Small intestine (tissue), 7 donors: ENCODE data around the gene IGFLR1. TPM values are rescaled to one million over a fixed set of nuclear protein-coding genes. Genes with fewer than 3 reads are reported as not detected.
"Not testable (repeated sequence)": the region's sequence is repeated elsewhere in the genome, so short reads cannot be mapped to it uniquely, and the experiment has no call there.

Experiments used
- DNase-seq, 2 donors: peaks; one replicate each; pipeline versions ENCODE4 v3.0.0 to v3.0.0-alpha.2; 2013
- FAIRE-seq: peaks from 2 replicates; lab custom pipeline; 2012; peaks lifted over from hg19 to GRCh38; lab: Jason Lieb, UNC
- H3K27ac ChIP-seq, 3 donors: one replicate each; pipeline ENCODE4 v1.5.1; 2013; ENCODE audit warnings: low read length in 2 of 3, mild to moderate bottlenecking in 2 of 3, control low read depth in 1 of 3, inconsistent platforms in 1 of 3, low read depth in 1 of 3, moderate library complexity in 1 of 3
- H3K27me3 ChIP-seq, 3 donors: one replicate each; pipeline ENCODE4 v1.6.1; 2013; ENCODE audit warnings: low read length in 3 of 3, inconsistent platforms in 1 of 3; ENCODE audit not compliant: control insufficient read depth in 3 of 3, insufficient read depth in 3 of 3
- H3K36me3 ChIP-seq, 3 donors: one replicate each; pipeline ENCODE4 v1.6.1; 2013; ENCODE audit warnings: low read length in 3 of 3, inconsistent platforms in 1 of 3, low read depth in 1 of 3, mild to moderate bottlenecking in 1 of 3, moderate library complexity in 1 of 3; ENCODE audit not compliant: control insufficient read depth in 3 of 3, insufficient read depth in 2 of 3
- H3K4me1 ChIP-seq, 3 donors: one replicate each; pipeline ENCODE4 v1.6.1; 2013; ENCODE audit warnings: low read length in 2 of 3, inconsistent platforms in 1 of 3, low read depth in 1 of 3, mild to moderate bottlenecking in 1 of 3, moderate library complexity in 1 of 3; ENCODE audit not compliant: control insufficient read depth in 3 of 3, insufficient read depth in 2 of 3
- H3K4me3 ChIP-seq, 3 donors: one replicate each; pipeline ENCODE4 v1.5.1; 2013; ENCODE audit warnings: low read length in 3 of 3, control low read depth in 1 of 3, inconsistent platforms in 1 of 3, low read depth in 1 of 3, mild to moderate bottlenecking in 1 of 3, moderate library complexity in 1 of 3
- H3K9me3 ChIP-seq, 2 donors: one replicate each; pipeline ENCODE4 v1.6.1; 2013; ENCODE audit warnings: low read depth in 1 of 2, low read length in 1 of 2; ENCODE audit not compliant: control insufficient read depth in 2 of 2, insufficient read depth in 1 of 2
- WGBS, 3 donors: extraction: QIAGEN DNeasy Blood & Tissue Kit; methylation state at CpG; one replicate each; pipeline ENCODE4 v1.1.7; 2013; 5-methylcytosine and 5-hydroxymethylcytosine counted together
- polyA plus RNA-seq, 4 donors: library from polyadenylated mRNA; stranded (reverse) in 3 of 4; unstranded in 1 of 4; fragments of 200-250 nt in 3 of 4; fragments of 120-200 nt in 1 of 4; gene quantifications; one replicate each; pipeline versions ENCODE4 v1.2.1 to v1.2.3, GENCODE V29; 2013
- donor health status: healthy with polysubstance abuse.
- donor health status: control.
- donor health status: control.
- donor health status: Bipolar disorder and iron deficiency.
- donor health status: healthy.

The IGFLR1 gene
- polyA plus RNA-seq, 4 donors = 4.3 to 17.8 (median 12.1) TPM

DNA sequence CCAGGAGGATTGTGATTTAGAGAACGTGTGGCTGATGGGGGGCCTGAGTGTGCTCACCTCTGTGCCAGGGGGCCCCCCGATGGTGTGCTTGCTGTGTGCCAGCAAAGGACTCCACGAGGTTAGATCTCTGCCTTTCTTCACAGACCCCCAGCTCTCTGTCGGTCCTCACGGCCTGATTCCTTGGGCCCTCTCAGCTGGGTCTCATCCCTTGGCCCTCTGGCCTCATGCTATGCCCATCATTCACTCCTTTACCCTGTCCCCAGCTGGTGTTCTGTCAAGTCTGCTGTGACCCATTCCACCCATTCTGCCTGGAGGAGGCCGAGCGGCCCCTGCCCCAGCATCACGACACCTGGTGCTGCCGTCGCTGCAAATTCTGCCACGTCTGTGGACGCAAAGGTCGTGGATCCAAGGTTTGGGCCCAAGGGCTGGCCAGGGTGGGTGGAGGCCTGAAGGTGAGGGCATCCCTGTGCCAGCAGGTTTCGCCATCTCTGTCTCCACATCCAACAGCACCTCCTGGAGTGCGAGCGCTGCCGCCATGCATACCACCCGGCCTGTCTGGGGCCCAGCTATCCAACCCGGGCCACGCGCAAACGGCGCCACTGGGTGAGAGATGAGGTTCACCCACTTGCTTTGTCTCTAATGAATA, 16.9 kb downstream of the IGFLR1 start:
- Histone ChIP-seq H3K4me3 (no peak overlapping the region), H3K27ac (no peak overlapping the region), H3K9me3 (no peaks in the 10 kb centered on the region), H3K27me3 (no peaks in the 10 kb centered on the region), H3K36me3 (peaks cover 50 to 97% (median 54%) of the 10 kb centered on the region in 3 donors), H3K4me1 (no peaks in the 10 kb centered on the region)
- 95 to 98% (median 95%) methylated on average over 22 to 23 of the region's 23 CpGs for WGBS, 3 donors
- FAIRE-seq = no peak
- no peak for DNase-seq

DNA sequence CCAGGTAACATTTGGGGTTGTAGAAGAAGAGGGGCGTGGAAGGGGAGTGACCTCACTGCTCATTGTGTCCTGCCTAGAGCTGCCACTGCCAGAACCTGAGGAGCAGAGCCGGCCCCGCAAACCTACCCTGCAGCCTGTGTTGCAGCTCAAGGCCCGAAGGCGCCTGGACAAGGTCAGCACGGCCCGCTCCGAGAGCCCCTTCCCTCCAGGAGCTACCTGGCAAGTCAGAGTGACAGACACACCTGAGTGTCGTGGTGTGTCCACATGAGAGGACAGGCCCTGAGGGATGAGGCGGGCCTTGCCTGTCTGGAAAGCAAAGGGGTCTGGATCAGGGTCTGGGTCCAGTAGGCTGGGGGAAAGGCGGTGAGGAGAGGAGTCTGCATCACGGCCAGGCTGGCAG, 17.7 kb downstream of the IGFLR1 start:
- H3K27me3 ChIP-seq = no peaks in the 10 kb centered on the region
- peaks cover 45 to 96% (median 46%) of the 10 kb centered on the region in 3 donors for H3K36me3 ChIP-seq
- 97 to 98% (median 98%) methylated on average over 11 to 12 of the region's 12 CpGs for WGBS, 3 donors
- peaks cover 0 to 2% (median 0%) of the 10 kb centered on the region in 3 donors for H3K4me1 ChIP-seq
- H3K4me3 ChIP-seq = no peak overlapping the region
- H3K9me3 ChIP-seq = no peaks in the 10 kb centered on the region
- no peak for FAIRE-seq
- no peak overlapping the region for H3K27ac ChIP-seq
- no peak for DNase-seq

DNA sequence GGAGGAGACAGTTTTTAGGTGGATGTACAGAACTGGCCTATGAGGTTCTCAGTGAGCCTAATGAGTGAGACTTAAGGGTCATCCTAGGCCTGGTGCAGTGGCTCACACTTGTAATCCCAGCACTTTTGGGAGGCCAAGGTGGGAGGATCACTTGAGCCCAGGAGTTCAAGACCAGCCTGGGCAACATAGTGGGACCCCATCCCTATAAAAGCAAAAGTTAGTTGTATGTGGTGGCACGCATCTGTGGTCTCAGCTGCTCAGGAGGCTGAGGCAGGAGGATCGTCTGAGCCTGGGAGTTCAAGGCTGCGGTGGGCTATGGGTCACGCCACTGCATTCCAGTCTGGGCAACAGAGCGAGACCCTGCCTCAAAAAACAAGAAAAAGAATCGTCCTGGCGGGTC, 18.1 kb downstream of the IGFLR1 start:
- not testable (repeated sequence) for FAIRE-seq, H3K27me3 ChIP-seq, H3K4me3 ChIP-seq, DNase-seq, H3K27ac ChIP-seq, H3K9me3 ChIP-seq, H3K4me1 ChIP-seq
- peaks cover 45 to 95% (median 45%) of the 10 kb centered on the region in 3 donors for H3K36me3 ChIP-seq
- WGBS, 3 donors = 93 to 96% (median 94%) methylated on average over 7 of the region's 7 CpGs

DNA sequence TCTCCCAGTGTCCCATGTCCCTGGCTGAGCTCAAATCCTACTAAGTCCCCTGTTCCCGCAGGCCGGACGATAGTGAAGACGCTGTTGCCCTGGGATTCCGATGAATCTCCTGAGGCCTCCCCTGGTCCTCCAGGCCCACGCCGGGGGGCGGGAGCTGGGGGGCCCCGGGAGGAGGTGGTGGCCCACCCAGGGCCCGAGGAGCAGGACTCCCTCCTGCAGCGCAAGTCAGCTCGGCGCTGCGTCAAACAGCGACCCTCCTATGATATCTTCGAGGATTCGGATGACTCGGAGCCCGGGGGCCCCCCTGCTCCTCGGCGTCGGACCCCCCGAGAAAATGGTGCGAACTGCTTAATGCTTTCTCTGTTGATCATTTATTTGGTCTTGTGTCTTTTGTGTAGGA, 18.6 kb downstream of the IGFLR1 start:
- FAIRE-seq (no peak), DNase-seq (no peak)
- Histone ChIP-seq H3K9me3 (no peaks in the 10 kb centered on the region), H3K36me3 (peaks cover 43 to 90% (median 44%) of the 10 kb centered on the region in 3 donors), H3K27me3 (no peaks in the 10 kb centered on the region), H3K27ac (no peak overlapping the region), H3K4me3 (no peak overlapping the region), H3K4me1 (peaks cover 0 to 11% (median 5%) of the 10 kb centered on the region in 3 donors)
- whole genome bisulfite sequencing, 3 donors = 94 to 98% (median 97%) methylated on average over 23 to 24 of the region's 24 CpGs

DNA sequence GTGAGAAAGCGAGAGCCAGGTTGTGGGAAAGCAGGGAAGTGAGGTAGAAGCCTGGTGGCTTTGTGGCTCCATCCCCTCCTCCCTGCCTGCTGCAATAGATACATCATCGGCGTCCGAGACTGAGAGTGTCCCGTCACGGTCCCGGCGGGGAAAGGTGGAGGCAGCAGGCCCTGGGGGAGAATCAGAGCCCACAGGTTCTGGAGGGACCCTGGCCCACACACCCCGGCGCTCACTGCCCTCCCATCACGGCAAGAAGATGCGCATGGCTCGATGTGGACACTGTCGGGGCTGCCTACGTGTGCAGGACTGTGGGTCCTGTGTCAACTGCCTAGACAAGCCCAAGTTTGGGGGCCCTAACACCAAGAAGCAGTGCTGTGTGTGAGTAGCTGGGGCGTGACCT, 19.4 kb downstream of the IGFLR1 start:
- Histone ChIP-seq H3K4me3 (no peak overlapping the region), H3K4me1 (peaks cover 0 to 11% (median 5%) of the 10 kb centered on the region in 3 donors), H3K36me3 (peaks cover 37 to 82% (median 41%) of the 10 kb centered on the region in 3 donors), H3K9me3 (no peaks in the 10 kb centered on the region), H3K27ac (no peak overlapping the region), H3K27me3 (no peaks in the 10 kb centered on the region)
- no peak for FAIRE-seq
- DNase-seq = no peak
- WGBS, 3 donors = 92 to 97% (median 93%) methylated on average over 15 to 16 of the region's 16 CpGs

DNA sequence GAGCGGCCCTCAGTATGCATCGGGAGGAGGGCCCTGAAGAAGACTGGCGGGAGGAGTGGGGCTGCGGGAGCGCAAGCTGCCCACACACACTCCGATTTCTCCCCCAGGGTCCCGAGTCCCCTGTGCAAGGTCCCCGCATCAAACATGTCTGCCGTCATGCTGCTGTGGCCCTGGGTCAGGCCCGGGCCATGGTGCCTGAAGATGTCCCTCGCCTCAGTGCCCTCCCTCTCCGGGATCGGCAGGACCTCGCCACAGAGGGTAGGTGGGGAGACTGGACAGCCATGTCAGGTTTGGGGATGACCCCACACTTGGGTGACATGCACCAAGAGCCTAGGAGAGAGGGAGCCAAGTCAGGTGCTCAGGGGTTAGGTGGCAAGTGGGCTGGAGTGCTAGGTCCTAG, 19.8 kb downstream of the IGFLR1 start:
- DNase-seq = no peak
- Histone ChIP-seq H3K27me3 (no peaks in the 10 kb centered on the region), H3K9me3 (no peaks in the 10 kb centered on the region), H3K36me3 (peaks cover 34 to 78% (median 37%) of the 10 kb centered on the region in 3 donors), H3K4me3 (no peak overlapping the region), H3K4me1 (peaks cover 0 to 11% (median 5%) of the 10 kb centered on the region in 3 donors), H3K27ac (no peak overlapping the region)
- no peak for FAIRE-seq
- WGBS, 3 donors = 97% methylated on average over 14 of the region's 14 CpGs

DNA sequence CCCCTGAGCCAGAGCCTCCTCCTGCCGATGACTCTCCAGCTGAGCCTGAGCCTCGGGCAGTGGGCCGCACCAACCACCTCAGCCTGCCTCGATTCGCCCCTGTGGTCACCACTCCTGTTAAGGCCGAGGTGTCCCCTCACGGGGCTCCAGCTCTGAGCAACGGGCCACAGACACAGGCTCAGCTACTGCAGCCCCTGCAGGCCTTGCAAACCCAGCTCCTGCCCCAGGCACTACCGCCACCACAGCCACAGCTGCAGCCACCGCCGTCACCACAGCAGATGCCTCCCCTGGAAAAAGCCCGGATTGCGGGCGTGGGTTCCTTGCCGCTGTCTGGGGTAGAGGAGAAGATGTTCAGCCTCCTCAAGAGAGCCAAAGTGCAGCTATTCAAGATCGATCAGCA, 20.9 kb downstream of the IGFLR1 start:
- DNase-seq (no peak), FAIRE-seq (no peak)
- H3K27me3 ChIP-seq = no peaks in the 10 kb centered on the region
- H3K4me1 ChIP-seq = peaks cover 0 to 11% (median 5%) of the 10 kb centered on the region in 3 donors
- WGBS, 3 donors = 95 to 96% (median 95%) methylated on average over 16 of the region's 16 CpGs
- H3K9me3 ChIP-seq = no peaks in the 10 kb centered on the region
- no peak overlapping the region for H3K27ac ChIP-seq
- peaks cover 26 to 68% (median 32%) of the 10 kb centered on the region in 3 donors for H3K36me3 ChIP-seq
- no peak overlapping the region for H3K4me3 ChIP-seq

DNA sequence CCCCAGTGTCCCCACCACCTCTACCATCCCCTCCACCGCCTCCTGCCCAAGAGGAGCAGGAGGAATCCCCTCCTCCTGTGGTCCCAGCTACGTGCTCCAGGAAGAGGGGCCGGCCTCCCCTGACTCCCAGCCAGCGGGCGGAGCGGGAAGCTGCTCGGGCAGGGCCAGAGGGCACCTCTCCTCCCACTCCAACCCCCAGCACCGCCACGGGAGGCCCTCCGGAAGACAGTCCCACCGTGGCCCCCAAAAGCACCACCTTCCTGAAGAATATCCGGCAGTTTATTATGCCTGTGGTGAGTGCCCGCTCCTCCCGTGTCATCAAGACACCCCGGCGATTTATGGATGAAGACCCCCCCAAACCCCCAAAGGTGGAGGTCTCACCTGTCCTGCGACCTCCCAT, 21.6 kb downstream of the IGFLR1 start:
- WGBS, 3 donors = 86 to 92% (median 88%) methylated on average over 11 to 17 of the region's 17 CpGs
- Histone ChIP-seq H3K4me1 (peaks cover 0 to 17% (median 8%) of the 10 kb centered on the region in 3 donors), H3K9me3 (no peaks in the 10 kb centered on the region), H3K4me3 (no peak overlapping the region), H3K27me3 (no peaks in the 10 kb centered on the region), H3K36me3 (peaks cover 19 to 61% (median 26%) of the 10 kb centered on the region in 3 donors), H3K27ac (no peak overlapping the region)
- FAIRE-seq (no peak), DNase-seq (no peak)
